Chondrocyte (in vitro differentiated cells): ENCODE measurements around the gene CCND1. TPM values are rescaled to one million over a fixed set of nuclear protein-coding genes. Genes with fewer than 3 reads are reported as not detected.

Experiments
- DNase-seq: peaks from one replicate; pipeline ENCODE4 v3.0.0; 2021; ENCODE audit warnings: mixed read lengths, low spot score
- H3K27ac Mint-ChIP-seq: one replicate; pipeline ENCODE4 v1.8.0; 2021; ENCODE audit warnings: mild to moderate bottlenecking, moderate library complexity, mixed read lengths; ENCODE audit not compliant: unreplicated experiment
- H3K27me3 Mint-ChIP-seq: 2 replicates; pipeline ENCODE4 v1.8.0; 2021; ENCODE audit warnings: low read depth, mixed read lengths
- H3K36me3 Mint-ChIP-seq: 2 replicates; pipeline ENCODE4 v1.8.0; 2021; ENCODE audit warnings: low read depth, mixed read lengths
- H3K4me1 Mint-ChIP-seq: 2 replicates; pipeline ENCODE4 v1.8.0; 2021; ENCODE audit warnings: low read depth, mild to moderate bottlenecking, mixed read lengths
- H3K4me3 Mint-ChIP-seq: one replicate; pipeline ENCODE4 v1.8.0; 2021; ENCODE audit warnings: mild to moderate bottlenecking, moderate library complexity, mixed read lengths; ENCODE audit not compliant: unreplicated experiment
- H3K9me3 Mint-ChIP-seq: 2 replicates; pipeline ENCODE4 v1.8.0; 2021; ENCODE audit warnings: low read depth, mixed read lengths
- CTCF ChIP-seq: fragments of 200-600 bp; sonication (generic); IDR thresholded peaks from 2 replicates; pipeline ENCODE4 v1.5.0; 2021; ENCODE audit warnings: antibody characterized with exemption, mild to moderate bottlenecking, moderate library complexity
- total RNA-seq: library from RNA; stranded (reverse); gene quantifications from 3 replicates; pipeline ENCODE4 v1.2.1, GENCODE V29; 2021

CCND1 gene
- total RNA-seq, 1 donor from 2014 or later, result 129 TPM

- Mint-ChIP-seq H3K9me3 (no peaks in the 10 kb centered on the region), H3K36me3 (peaks cover 11% of the 10 kb centered on the region)
Measured at GRCh38 chr11:69666261-69666660, 25.3 kb downstream of the CCND1 start.

GRCh38 chr11:69666752-69667536 is 26.0 kb downstream of the CCND1 start:
- Mint-ChIP-seq H3K4me1 (peaks cover 9% of the 10 kb centered on the region), H3K27ac (no peak overlapping the region), H3K9me3 (no peaks in the 10 kb centered on the region), H3K27me3 (no peaks in the 10 kb centered on the region), H3K36me3 (peaks cover 11% of the 10 kb centered on the region), H3K4me3 (no peak overlapping the region)
- no peak for TF ChIP-seq CTCF
- no peak for DNase-seq

More at GRCh38 chr11:69666261-69666660, 25.3 kb downstream of the CCND1 start:
- no peak overlapping the region for H3K27ac Mint-ChIP-seq
- H3K27me3 Mint-ChIP-seq, result no peaks in the 10 kb centered on the region
- H3K4me1 Mint-ChIP-seq, result peaks cover 9% of the 10 kb centered on the region
- H3K4me3 Mint-ChIP-seq, result no peak overlapping the region
- no peak for DNase-seq
- TF ChIP-seq CTCF, result no peak

GRCh38 chr11:69667619-69668604 is 27.0 kb downstream of the CCND1 start:
- TF ChIP-seq CTCF, result no peak
- no peaks in the 10 kb centered on the region for H3K9me3 Mint-ChIP-seq
- H3K27ac Mint-ChIP-seq, result no peak overlapping the region
- H3K4me3 Mint-ChIP-seq, result no peak overlapping the region
- H3K36me3 Mint-ChIP-seq, result peaks cover 11% of the 10 kb centered on the region
- no peak for DNase-seq
- H3K4me1 Mint-ChIP-seq, result peaks cover 9% of the 10 kb centered on the region
- no peaks in the 10 kb centered on the region for H3K27me3 Mint-ChIP-seq

- Mint-ChIP-seq H3K27ac (no peak overlapping the region), H3K9me3 (no peaks in the 10 kb centered on the region), H3K36me3 (peaks cover 11% of the 10 kb centered on the region), H3K4me3 (no peak overlapping the region), H3K27me3 (no peaks in the 10 kb centered on the region), H3K4me1 (peaks cover 22% of the 10 kb centered on the region)
- no peak for TF ChIP-seq CTCF
- DNase-seq, result no peak
Measured at GRCh38 chr11:69669486-69669885, 28.5 kb downstream of the CCND1 start.
